HG02678 (cell line): ENCODE measurements around the gene METRN.
A peak's percentile ranks its signal among the peaks of the same experiment; 100 is the strongest.
"Not testable (repeated sequence)": the region's sequence is repeated elsewhere in the genome, so short reads cannot be mapped to it uniquely, and the experiment has no call there.

ENCODE experiments used
- ATAC-seq: cut with Tn5 transposase; IDR thresholded peaks from one replicate; pipeline ENCODE4 v1.9.1; 2021; ENCODE audit warnings: mild to moderate bottlenecking, moderate library complexity; ENCODE audit not compliant: unreplicated experiment

Gene METRN

DNA sequence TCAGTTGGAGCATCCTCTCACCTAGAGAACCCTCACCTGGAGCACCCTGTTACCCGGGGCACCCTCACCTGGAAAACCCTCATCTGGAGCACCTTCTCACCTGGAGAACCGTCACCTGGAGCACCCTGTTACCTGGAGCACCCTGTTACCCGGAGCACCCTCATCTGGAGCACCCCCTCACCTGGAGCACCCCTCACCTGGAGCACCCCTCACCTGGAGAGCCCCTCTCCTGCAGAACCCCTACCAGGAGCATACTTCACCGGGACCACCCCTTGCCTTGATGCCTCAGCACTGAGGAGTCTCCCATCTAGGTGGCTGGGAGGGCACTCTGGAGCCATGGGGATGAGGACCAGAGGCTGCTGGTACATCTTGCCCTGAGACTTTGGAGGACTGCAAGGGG, 6.0 kb upstream of the METRN start:
- ATAC-seq: no peak

DNA sequence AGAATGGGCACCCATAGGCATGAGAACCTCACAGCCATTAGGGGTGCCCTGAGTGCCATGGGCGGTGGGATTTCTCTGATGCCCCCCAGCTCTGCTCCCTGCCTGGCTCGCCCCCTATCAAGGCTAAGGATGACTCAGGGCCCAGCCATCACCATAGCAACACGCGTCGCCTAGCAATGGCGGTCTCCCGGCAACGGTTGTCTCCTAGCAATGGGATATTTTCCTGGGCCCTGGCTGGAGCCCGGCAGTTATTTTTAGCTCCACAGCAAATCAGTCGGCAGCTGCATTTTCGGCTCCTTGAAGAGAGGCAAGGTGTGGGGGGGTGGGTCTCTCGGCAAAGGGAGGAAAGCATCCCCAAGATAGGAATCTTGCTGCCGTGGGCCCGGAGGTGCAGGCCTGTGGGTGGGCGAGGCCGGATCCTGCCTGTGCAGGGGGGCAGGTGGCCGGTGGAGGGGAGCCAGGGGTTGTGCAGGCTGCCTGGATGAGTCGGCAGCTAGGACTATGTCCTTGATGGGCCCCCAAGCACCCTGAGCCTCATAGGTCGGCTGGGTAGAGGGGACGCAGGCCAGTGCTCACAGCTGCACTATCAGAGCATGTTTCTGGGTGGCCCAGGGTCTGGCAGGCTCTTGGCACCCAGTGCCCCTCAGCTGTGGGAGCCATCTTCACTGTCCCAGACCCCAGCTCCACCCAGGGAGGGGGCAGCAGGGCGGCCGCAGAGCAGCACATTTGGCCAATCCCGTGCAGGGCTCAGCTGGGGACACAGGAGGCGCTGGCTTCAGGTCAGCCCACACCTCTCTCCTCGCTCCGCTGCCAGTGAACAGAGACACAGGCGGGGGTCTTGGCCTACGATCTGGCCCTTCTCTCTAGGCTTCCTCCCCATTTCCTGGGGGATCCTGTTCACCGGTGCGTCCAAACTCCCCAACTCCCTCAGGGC, 5.1 kb upstream of the METRN start:
- no peak for ATAC-seq

DNA sequence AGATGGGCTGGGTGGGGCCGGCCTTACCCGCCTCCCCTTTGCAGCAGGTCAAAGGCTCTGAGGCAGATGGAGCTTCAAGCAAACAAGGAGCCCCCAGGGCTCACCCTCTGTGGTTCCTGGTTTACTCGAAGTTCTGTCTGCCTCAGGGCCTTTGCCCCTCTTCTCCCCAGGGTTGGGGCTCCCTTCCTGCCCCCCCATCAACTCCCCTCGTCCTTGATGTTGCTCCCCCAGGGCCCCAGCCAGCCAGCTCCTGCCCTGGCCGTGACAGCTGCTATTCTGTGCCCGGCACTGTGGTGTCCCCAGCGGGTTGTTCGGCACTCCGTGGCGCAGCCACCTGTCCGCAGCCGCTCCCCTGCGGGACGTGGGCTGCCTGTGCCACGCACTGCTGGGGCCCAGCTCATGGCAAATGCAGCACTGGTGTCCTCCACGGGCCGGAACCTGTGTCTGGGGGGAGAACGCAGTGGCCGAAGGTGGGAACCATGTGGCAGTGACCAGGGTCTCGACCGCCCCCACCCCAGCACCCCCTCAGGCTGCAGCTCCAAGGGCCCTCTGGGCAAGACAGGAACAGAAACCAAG, 4.3 kb upstream of the METRN start:
- no peak for ATAC-seq

- no peak for ATAC-seq
Measured at GRCh38 chr16:711084-711483, 3.8 kb upstream of the METRN start.

GRCh38 chr16:711548-712320, 3.2 kb upstream of the METRN start:
- ATAC-seq: no peak

- not testable (repeated sequence) for ATAC-seq
Measured at GRCh38 chr16:712740-713250, 2.1 kb upstream of the METRN start.

DNA sequence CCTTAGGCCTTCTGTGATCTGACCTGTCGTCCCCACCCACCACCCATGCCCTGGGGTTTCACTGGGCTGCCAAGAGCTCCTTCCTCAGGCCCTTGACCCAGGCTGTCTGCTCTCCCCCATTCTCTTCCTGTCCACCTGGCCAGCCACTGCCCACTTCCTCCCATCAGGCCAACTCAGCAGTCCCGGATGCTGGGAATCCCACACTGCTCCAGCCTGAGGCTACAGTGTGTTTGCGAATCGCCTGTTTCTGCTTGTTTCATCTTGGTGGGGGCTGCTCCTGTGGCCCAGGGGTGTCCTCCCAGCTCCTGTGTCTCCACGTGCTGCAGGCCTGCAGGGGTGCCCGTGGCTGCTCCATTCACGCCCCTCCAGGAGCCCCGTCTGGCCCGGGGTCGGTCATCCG, 839 bp upstream of the METRN start:
- ATAC-seq: no peak

- peak; percentile 15 for ATAC-seq
Measured at GRCh38 chr16:715477-716199, 720 bp downstream of the METRN start.

- ATAC-seq: no peak
Measured at GRCh38 chr16:716200-716568, 1.3 kb downstream of the METRN start.

- no peak for ATAC-seq
Measured at GRCh38 chr16:716768-717325, 1.9 kb downstream of the METRN start.

GRCh38 chr16:717450-718245, 2.7 kb downstream of the METRN start:
- ATAC-seq: no peak

DNA sequence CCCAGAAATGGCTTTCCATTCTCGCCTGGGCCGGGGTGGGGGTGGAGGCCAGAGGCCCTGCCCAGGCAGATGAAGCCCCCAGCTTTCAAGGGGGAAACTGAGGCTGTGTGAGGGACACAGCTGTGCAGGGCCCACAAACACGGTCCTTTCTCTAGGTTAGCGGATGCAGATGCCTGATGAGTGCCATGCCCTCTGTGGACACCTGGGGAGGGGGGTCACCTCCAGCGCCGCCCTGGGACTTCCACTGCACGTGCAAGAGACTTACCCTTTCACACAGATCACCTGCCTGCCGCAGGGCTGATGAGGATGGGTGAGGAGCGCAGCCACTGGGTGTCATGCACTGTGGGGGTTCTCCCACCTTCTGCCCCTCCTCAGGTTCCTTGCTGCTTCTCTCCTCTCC, 3.5 kb downstream of the METRN start:
- no peak for ATAC-seq

GRCh38 chr16:718922-719321, 4.0 kb downstream of the METRN start:
- no peak for ATAC-seq

DNA sequence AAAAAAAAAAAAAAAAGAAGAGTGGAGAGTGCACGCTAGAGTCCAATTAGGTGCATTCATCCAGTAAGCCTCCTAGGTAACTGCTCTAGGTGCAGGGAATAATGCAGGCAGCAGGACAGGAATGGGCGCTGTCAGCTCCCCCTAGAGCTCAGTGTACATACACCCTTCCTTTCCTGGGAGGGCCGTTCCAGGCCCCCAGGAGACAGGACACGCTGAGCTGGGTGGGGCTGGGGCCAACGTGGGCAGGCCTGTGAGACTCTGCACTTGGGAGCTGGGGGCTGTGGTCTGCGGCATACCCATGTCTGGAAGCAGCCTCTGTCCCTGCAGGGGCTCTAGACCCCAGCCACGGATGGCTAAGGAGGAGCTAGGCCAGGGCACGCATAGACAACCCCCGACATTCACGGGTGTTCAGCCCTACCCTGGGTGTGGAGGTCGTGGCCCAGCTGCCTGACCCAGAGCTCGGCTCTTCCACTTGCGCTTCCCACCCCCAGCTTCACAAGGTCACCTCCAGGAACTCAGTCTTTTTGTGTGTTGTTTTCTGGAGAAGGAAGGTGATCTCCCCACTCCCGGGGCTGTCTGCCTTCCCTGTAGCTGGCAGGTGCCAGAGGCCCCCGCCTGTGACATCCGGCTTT, 5.0 kb downstream of the METRN start:
- no peak for ATAC-seq

DNA sequence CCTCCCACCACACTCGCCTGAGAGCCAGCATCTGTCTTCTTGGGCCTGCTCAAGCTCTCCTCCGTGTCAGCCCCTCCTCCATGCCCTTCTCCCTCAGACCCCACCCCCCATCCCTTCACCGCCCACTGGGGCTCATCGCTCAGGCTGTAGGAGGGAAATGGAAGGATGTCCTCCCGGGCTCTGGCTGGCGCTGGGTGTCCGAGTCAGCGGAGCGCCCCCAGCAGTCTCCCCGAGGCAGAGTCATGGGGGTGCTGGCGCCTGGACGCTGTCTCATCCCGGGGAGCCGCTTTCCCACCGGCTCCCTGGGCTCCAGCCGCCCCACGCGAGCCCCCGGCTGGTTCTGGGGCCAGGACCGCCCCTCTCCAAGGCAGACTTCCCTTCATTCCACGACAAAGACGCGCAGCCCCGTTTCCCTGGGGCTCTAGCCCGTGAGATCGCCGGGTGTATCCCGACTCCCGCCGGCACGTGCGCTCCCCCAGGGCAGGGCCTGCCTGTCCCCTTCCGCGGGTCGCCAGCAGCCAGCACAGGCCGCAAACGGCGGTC, 5.6 kb downstream of the METRN start:
- peak; percentile 22 for ATAC-seq

- ATAC-seq: peak; percentile 76
Measured at GRCh38 chr16:720990-721764, 6.3 kb downstream of the METRN start, which contains the start of gene ANTKMT. Gene ANTKMT, plus strand, starts transcription at chr16:721146. Its CDS starts 129 bp downstream, at chr16:721275.

GRCh38 chr16:721765-722540, 7.0 kb downstream of the METRN start:
- no peak for ATAC-seq
